ENCODE measurements around the gene CTSA.

The CTSA gene

DNA sequence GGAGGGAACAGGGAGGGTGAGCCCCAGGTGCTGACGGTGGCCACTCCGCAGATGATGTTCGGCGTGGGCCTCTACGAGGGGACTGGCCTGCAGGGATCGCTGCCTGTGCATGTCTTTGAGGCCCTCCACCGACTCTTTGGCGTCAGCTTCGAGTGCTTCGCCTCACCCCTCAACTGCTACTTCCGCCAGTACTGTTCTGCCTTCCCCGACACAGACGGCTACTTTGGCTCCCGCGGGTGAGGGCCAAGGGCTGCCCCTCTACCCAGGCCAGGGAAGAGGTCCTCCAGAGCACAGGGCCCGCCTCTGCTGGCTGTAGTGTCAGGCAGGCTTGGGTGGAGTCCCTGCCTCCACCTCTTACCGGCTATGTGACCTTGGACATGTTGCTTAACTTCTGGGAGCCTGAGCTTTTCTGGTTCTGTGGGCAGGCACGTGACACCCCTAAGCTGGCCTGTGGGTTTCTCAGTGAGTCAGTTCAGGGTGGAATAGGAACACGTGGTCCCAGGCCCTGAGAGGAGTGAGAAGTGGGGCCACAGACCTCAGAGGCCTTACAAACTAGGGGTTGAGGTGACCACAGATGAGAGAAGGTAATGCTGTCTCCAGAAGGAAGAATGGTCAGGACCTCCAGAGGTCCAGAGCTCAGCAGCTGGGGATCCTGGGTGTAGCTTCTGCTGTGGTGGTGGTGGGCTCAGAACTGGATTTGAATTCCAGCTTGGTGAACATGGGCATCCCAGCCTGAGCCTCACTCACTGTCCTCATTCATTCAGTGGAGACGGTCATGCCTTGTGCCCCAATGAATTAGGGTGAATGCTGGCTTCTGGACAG, 55.2 kb downstream of the CTSA start:
- H3K79me2 ChIP-seq (ENCODE audit: insufficient read depth, low read length) = no peaks in the 10 kb centered on the region
- no peaks in the 10 kb centered on the region for H3K9me2 ChIP-seq (ENCODE audit: low read depth, low read length)
- H3K27ac ChIP-seq (ENCODE audit: low read depth, low read length, poor library complexity, severe bottlenecking) = no peak overlapping the region
- no peak overlapping the region for H3K4me3 ChIP-seq (ENCODE audit: low read depth, low read length, poor library complexity, severe bottlenecking)
- TF ChIP-seq EZH2 (IDR thresholded peaks at IDR 0.05; ENCODE audit: borderline replicate concordance, low read length) = no peak
- TF ChIP-seq, protein P1, sequence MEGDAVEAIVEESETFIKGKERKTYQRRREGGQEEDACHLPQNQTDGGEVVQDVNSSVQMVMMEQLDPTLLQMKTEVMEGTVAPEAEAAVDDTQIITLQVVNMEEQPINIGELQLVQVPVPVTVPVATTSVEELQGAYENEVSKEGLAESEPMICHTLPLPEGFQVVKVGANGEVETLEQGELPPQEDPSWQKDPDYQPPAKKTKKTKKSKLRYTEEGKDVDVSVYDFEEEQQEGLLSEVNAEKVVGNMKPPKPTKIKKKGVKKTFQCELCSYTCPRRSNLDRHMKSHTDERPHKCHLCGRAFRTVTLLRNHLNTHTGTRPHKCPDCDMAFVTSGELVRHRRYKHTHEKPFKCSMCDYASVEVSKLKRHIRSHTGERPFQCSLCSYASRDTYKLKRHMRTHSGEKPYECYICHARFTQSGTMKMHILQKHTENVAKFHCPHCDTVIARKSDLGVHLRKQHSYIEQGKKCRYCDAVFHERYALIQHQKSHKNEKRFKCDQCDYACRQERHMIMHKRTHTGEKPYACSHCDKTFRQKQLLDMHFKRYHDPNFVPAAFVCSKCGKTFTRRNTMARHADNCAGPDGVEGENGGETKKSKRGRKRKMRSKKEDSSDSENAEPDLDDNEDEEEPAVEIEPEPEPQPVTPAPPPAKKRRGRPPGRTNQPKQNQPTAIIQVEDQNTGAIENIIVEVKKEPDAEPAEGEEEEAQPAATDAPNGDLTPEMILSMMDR (IDR thresholded peaks at IDR 0.05; ENCODE audit: low read length) = no peak
- H3K4me1 ChIP-seq (ENCODE audit: insufficient read depth, low read length, severe bottlenecking) = no peaks in the 10 kb centered on the region
- no peak overlapping the region for H2AFZ ChIP-seq (ENCODE audit: low read length)
- H3F3A ChIP-seq (ENCODE audit: insufficient read depth, low read length) = no peaks in the 10 kb centered on the region
- no peaks in the 10 kb centered on the region for H3K9me3 ChIP-seq (ENCODE audit: low read length)
- no peak overlapping the region for H3K9ac ChIP-seq (ENCODE audit: low read length)
- H3K36me3 ChIP-seq (ENCODE audit: insufficient read depth, low read length) = peaks cover 84% of the 10 kb centered on the region
- H4K20me1 ChIP-seq (ENCODE audit: insufficient read depth, low read length) = no peaks in the 10 kb centered on the region
- H3K27me3 ChIP-seq (ENCODE audit: insufficient read depth, low read length) = no peaks in the 10 kb centered on the region
- no peak overlapping the region for H3K4me2 ChIP-seq (ENCODE audit: low read length)

DNA sequence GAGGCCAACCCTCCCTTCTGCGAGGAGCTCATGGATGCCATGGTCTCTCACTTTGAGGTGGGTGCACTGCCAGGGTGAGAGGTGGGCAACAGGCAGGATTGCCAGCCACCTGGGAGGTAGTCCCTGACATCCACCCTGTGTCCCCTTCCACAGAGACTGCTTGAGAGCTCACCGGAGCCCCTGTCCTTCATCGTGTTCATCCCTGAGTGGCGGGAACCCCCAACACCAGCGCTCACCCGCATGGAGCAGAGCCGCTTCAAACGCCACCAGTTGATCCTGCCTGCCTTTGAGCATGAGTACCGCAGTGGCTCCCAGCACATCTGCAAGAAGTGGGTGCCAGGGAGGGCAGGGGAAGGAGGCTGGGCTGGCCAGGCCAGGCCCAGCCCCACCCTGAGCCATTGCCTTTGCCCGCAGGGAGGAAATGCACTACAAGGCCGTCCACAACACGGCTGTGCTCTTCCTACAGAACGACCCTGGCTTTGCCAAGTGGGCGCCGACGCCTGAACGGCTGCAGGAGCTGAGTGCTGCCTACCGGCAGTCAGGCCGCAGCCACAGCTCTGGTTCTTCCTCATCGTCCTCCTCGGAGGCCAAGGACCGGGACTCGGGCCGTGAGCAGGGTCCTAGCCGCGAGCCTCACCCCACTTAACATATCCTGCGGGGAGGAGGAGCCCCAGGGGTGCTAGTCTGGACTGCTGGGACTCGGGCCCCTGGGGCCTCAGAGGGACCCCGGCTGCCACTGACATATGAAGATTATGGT, 56.2 kb downstream of the CTSA start:
- no peak overlapping the region for H3K4me3 ChIP-seq (ENCODE audit: low read depth, low read length, poor library complexity, severe bottlenecking)
- H3K9ac ChIP-seq (ENCODE audit: low read length) = no peak overlapping the region
- H3K27ac ChIP-seq (ENCODE audit: low read depth, low read length, poor library complexity, severe bottlenecking) = no peak overlapping the region
- H3K4me1 ChIP-seq (ENCODE audit: insufficient read depth, low read length, severe bottlenecking) = no peaks in the 10 kb centered on the region
- no peaks in the 10 kb centered on the region for H4K20me1 ChIP-seq (ENCODE audit: insufficient read depth, low read length)
- H3K4me2 ChIP-seq (ENCODE audit: low read length) = no peak overlapping the region
- H3F3A ChIP-seq (ENCODE audit: insufficient read depth, low read length) = no peaks in the 10 kb centered on the region
- H3K79me2 ChIP-seq (ENCODE audit: insufficient read depth, low read length) = no peaks in the 10 kb centered on the region
- H2AFZ ChIP-seq (ENCODE audit: low read length) = no peak overlapping the region
- H3K27me3 ChIP-seq (ENCODE audit: insufficient read depth, low read length) = no peaks in the 10 kb centered on the region
- H3K9me2 ChIP-seq (ENCODE audit: low read depth, low read length) = no peaks in the 10 kb centered on the region
- H3K36me3 ChIP-seq (ENCODE audit: insufficient read depth, low read length) = peaks cover 94% of the 10 kb centered on the region
- TF ChIP-seq, protein P1 (IDR thresholded peaks at IDR 0.05; ENCODE audit: low read length) = no peak
- TF ChIP-seq EZH2 (IDR thresholded peaks at IDR 0.05; ENCODE audit: borderline replicate concordance, low read length) = no peak
- no peaks in the 10 kb centered on the region for H3K9me3 ChIP-seq (ENCODE audit: low read length)

DNA sequence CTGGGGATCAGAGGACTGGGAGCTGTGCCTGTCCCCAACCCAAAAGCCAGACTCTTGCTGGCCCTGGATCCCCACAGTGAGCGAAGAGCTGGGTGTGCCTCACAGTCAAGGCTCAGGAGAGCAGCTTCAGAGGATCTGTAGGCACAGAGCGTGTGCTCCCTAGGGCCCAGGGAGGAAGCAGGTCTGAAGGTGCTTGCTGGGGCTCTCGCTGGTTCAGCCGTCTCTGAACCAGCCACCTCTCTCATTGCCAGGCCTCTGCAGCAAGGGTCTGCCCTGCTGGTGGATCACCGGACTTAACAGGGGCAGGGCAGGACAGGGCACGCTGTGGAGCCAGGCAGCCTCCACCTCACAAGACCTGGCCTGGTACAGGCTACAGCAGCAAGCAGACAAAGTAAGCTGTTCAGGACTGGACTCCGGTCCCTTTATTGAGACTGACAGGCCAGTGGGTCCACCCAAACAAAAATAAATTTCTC, 57.2 kb downstream of the CTSA start:
- H4K20me1 ChIP-seq (ENCODE audit: insufficient read depth, low read length) = no peaks in the 10 kb centered on the region
- no peak overlapping the region for H2AFZ ChIP-seq (ENCODE audit: low read length)
- no peak overlapping the region for H3K9ac ChIP-seq (ENCODE audit: low read length)
- no peaks in the 10 kb centered on the region for H3K9me3 ChIP-seq (ENCODE audit: low read length)
- H3K4me3 ChIP-seq (ENCODE audit: low read depth, low read length, poor library complexity, severe bottlenecking) = no peak overlapping the region
- H3K4me1 ChIP-seq (ENCODE audit: insufficient read depth, low read length, severe bottlenecking) = no peaks in the 10 kb centered on the region
- peaks cover 97% of the 10 kb centered on the region for H3K36me3 ChIP-seq (ENCODE audit: insufficient read depth, low read length)
- TF ChIP-seq, protein P1 (IDR thresholded peaks at IDR 0.05; ENCODE audit: low read length) = no peak
- TF ChIP-seq EZH2 (IDR thresholded peaks at IDR 0.05; ENCODE audit: borderline replicate concordance, low read length) = no peak
- no peak overlapping the region for H3K27ac ChIP-seq (ENCODE audit: low read depth, low read length, poor library complexity, severe bottlenecking)
- H3K4me2 ChIP-seq (ENCODE audit: low read length) = no peak overlapping the region
- no peaks in the 10 kb centered on the region for H3K9me2 ChIP-seq (ENCODE audit: low read depth, low read length)
- no peaks in the 10 kb centered on the region for H3K27me3 ChIP-seq (ENCODE audit: insufficient read depth, low read length)
- no peaks in the 10 kb centered on the region for H3F3A ChIP-seq (ENCODE audit: insufficient read depth, low read length)
- no peaks in the 10 kb centered on the region for H3K79me2 ChIP-seq (ENCODE audit: insufficient read depth, low read length)

Measured in OCI-LY1 (cell line).